Measurements from ENCODE around the gene PTPRE. TPM values are rescaled to one million over a fixed set of nuclear protein-coding genes. Genes with fewer than 3 reads are reported as not detected.
A peak's percentile ranks its signal among the peaks of the same experiment; 100 is the strongest.

PTPRE gene
- total and polyA plus RNA-seq, 4 donors = 1.5 to 12.5 (median 3.7) TPM

- Histone ChIP-seq H3K9ac (ENCODE audit: low read depth in 1 of 2, low read length in 2 of 2) (no peak overlapping the region), H3K27me3 (ENCODE audit: control insufficient read depth in 4 of 4, insufficient read depth in 4 of 4, low read length in 3 of 4) (no peaks in the 10 kb centered on the region), H3K4me3 (ENCODE audit: low read depth in 1 of 3, low read length in 3 of 3) (no peak overlapping the region), H3K27ac (ENCODE audit: low read depth in 1 of 2, low read length in 2 of 2) (no peak overlapping the region), H3K4me1 (ENCODE audit: control insufficient read depth in 4 of 4, insufficient read depth in 4 of 4, low read length in 3 of 4) (peaks cover 0 to 14% (median 2%) of the 10 kb centered on the region in 4 donors), H3K36me3 (ENCODE audit: control insufficient read depth in 4 of 4, insufficient read depth in 3 of 4, low read depth in 1 of 4, low read length in 3 of 4) (no peaks in the 10 kb centered on the region), H3K9me3 (ENCODE audit: control insufficient read depth in 4 of 4, low read length in 3 of 4) (no peaks in the 10 kb centered on the region)
- peak; percentile 99 for TF ChIP-seq CTCF (IDR thresholded peaks at IDR 0.05; ENCODE audit: low read depth, low read length, missing input control)
- TF ChIP-seq RAD21 (IDR thresholded peaks at IDR 0.05) = peak; percentile 96
- no peak for TF ChIP-seq YY1 (IDR thresholded peaks at IDR 0.05)
- DNase-seq (ENCODE audit: low spot score) = peak; percentile 90
- 18% methylated on average over 27 of the region's 27 CpGs for WGBS
Observed at GRCh38 chr10:128011059-128011979, 104.4 kb downstream of the PTPRE start.

DNA sequence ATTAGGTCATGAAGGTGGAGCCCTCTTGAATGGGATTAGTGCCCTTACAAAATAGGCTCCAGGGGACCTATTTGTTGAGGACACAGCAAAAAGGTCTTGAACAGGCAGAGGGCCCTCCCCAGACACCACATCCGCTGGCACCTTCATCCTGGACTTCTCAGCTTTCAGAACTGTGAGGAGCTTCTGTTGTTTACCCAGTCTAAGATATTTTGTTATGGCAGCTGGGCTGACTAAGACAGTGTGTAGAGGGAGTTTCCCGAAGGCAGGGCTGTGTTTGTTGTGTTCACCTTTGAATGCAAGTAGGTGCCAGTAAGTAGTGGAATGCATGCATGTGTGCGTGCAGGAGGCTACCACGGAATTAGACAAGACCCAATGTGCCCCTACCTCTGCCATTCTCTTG is 106.7 kb downstream of the PTPRE start:
- 92% methylated on average over 4 of the region's 4 CpGs for WGBS
- no peaks in the 10 kb centered on the region for H3K9me3 ChIP-seq (ENCODE audit: control insufficient read depth in 4 of 4, low read length in 3 of 4)
- no peaks in the 10 kb centered on the region for H3K27me3 ChIP-seq (ENCODE audit: control insufficient read depth in 4 of 4, insufficient read depth in 4 of 4, low read length in 3 of 4)
- no peaks in the 10 kb centered on the region for H3K36me3 ChIP-seq (ENCODE audit: control insufficient read depth in 4 of 4, insufficient read depth in 3 of 4, low read depth in 1 of 4, low read length in 3 of 4)
- peaks cover 0 to 11% (median 2%) of the 10 kb centered on the region in 4 donors for H3K4me1 ChIP-seq (ENCODE audit: control insufficient read depth in 4 of 4, insufficient read depth in 4 of 4, low read length in 3 of 4)
- no peak for DNase-seq (ENCODE audit: low spot score)
- TF ChIP-seq TAF1 (conservative IDR thresholded peaks at IDR 0.05) (no peak), YY1 (IDR thresholded peaks at IDR 0.05) (no peak), EGR1 (IDR thresholded peaks at IDR 0.05; ENCODE audit: low read depth in 2 of 2) (no peak), NR2F2 (IDR thresholded peaks at IDR 0.05) (no peak)
- H3K4me3 ChIP-seq (ENCODE audit: low read depth in 1 of 3, low read length in 3 of 3) = no peak overlapping the region
- no peak overlapping the region for H3K27ac ChIP-seq (ENCODE audit: low read depth in 1 of 2, low read length in 2 of 2)
- no peak overlapping the region for H3K9ac ChIP-seq (ENCODE audit: low read depth in 1 of 2, low read length in 2 of 2)

DNA sequence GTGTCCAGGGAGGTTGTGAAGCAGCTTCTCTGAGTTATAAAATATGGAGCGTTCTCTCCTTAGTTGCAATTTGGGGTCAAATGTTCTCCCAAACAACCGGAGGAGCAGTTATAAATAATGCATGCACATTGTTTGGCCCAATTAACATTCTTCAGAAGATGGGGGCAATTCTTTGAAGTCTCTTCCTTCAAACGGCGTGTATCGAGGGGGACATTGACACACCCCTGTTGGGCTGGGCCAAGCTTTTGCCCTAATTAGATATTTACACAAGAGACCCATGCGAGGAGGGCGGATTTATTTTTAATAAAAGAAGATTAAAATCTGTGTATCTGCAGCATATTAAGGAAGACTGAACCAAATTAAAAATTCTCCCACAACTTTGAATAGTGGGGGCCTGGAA is 107.3 kb downstream of the PTPRE start:
- no peak overlapping the region for H3K4me3 ChIP-seq (ENCODE audit: low read depth in 1 of 3, low read length in 3 of 3)
- no peaks in the 10 kb centered on the region for H3K27me3 ChIP-seq (ENCODE audit: control insufficient read depth in 4 of 4, insufficient read depth in 4 of 4, low read length in 3 of 4)
- WGBS = 90% methylated on average over 7 of the region's 7 CpGs

More for the DNA sequence above, 107.3 kb downstream of the PTPRE start:
- no peak overlapping the region for H3K9ac ChIP-seq (ENCODE audit: low read depth in 1 of 2, low read length in 2 of 2)
- DNase-seq (ENCODE audit: low spot score) = no peak
- peaks cover 0 to 11% (median 2%) of the 10 kb centered on the region in 4 donors for H3K4me1 ChIP-seq (ENCODE audit: control insufficient read depth in 4 of 4, insufficient read depth in 4 of 4, low read length in 3 of 4)
- no peaks in the 10 kb centered on the region for H3K9me3 ChIP-seq (ENCODE audit: control insufficient read depth in 4 of 4, low read length in 3 of 4)
- no peak for TF ChIP-seq SP1 (IDR thresholded peaks at IDR 0.05)
- no peak for TF ChIP-seq JUND (IDR thresholded peaks at IDR 0.05)
- no peak for TF ChIP-seq NR2F2 (IDR thresholded peaks at IDR 0.05)
- no peak for TF ChIP-seq CTCF (IDR thresholded peaks at IDR 0.05; ENCODE audit: low read depth, low read length, missing input control)
- no peak for TF ChIP-seq ATF3 (IDR thresholded peaks at IDR 0.05)
- TF ChIP-seq TAF1 (conservative IDR thresholded peaks at IDR 0.05) = no peak
- H3K36me3 ChIP-seq (ENCODE audit: control insufficient read depth in 4 of 4, insufficient read depth in 3 of 4, low read depth in 1 of 4, low read length in 3 of 4) = no peaks in the 10 kb centered on the region
- no peak overlapping the region for H3K27ac ChIP-seq (ENCODE audit: low read depth in 1 of 2, low read length in 2 of 2)

Data from liver (tissue), 9 donors.